HepG2 (cell line): ENCODE data around the gene TMEM218. TPM values are rescaled to one million over a fixed set of nuclear protein-coding genes. Genes with fewer than 3 reads are reported as not detected.

ENCODE experiments used
- ATAC-seq: fragments of 200-7000 bp; cut with Tn5 transposase; 3 replicates; pipeline ENCODE4 v1.9.1; 2020; ENCODE audit warnings: mild to moderate bottlenecking, moderate library complexity
- BruUV-seq: library from RNA; stranded (reverse); fragments of 400-500 nt; replicated peaks from 2 replicates; lab custom pipeline; 2021; lab: Mats Ljungman, UMichigan
- CTCF ChIA-PET: fragments of 300-600 bp; formaldehyde crosslinking; extraction: SDS; loops from one replicate; lab custom pipeline; 2021; ENCODE audit warnings: low total read pairs, inconsistent platforms, low intra/inter-chr PET ratio; lab: Yijun Ruan, JAX
- POLR2A ChIA-PET: fragments of 350-600 bp; sonication (Branson Sonifier 250); formaldehyde crosslinking; loops from one replicate; lab custom pipeline; 2020; ENCODE audit warnings: antibody characterized with exemption, inconsistent platforms; lab: Yijun Ruan, JAX
- DNase-seq: peaks from one replicate; pipeline ENCODE4 v3.0.0-alpha.2; 2015; ENCODE audit warnings: low spot score
- FAIRE-seq: peaks from 3 replicates; lab custom pipeline; 2011; peaks lifted over from hg19 to GRCh38; lab: Jason Lieb, UNC
- H2AFZ ChIP-seq: one replicate; pipeline ENCODE4 v1.6.1; 2011; ENCODE audit warnings: low read length, inconsistent platforms
- H3K27ac ChIP-seq: fragments of 300-600 bp; 3 replicates; pipeline ENCODE4 v1.8.0; 2011; ENCODE audit warnings: mixed run types, mild to moderate bottlenecking, mixed read lengths, low read length, inconsistent platforms; ENCODE audit not compliant: insufficient read depth; ENCODE audit errors: extremely low read length
- H3K27me3 ChIP-seq, 2 experiments: fragments of 200-600 bp in 1 of 2; 2 replicates in 1 of 2; 3 replicates in 1 of 2; pipeline versions ENCODE4 v1.6.0 to v1.8.0; 2011; ENCODE audit warnings: low read length in 2 of 2, mild to moderate bottlenecking in 2 of 2, moderate library complexity in 2 of 2, inconsistent platforms in 1 of 2; ENCODE audit not compliant: insufficient read depth in 2 of 2, control insufficient read depth in 1 of 2
- H3K36me3 ChIP-seq, 2 experiments: fragments of 200-600 bp in 1 of 2; replicated peaks in 1 of 2; 2 replicates in 1 of 2; 3 replicates in 1 of 2; pipeline versions ENCODE4 v1.5.1 to v1.8.0; 2011; ENCODE audit warnings: low read length in 2 of 2, inconsistent platforms in 1 of 2; ENCODE audit not compliant: insufficient read depth in 2 of 2, control insufficient read depth in 1 of 2
- H3K4me1 ChIP-seq: 2 replicates; pipeline ENCODE4 v1.5.1; 2012; ENCODE audit warnings: low read length, inconsistent platforms; ENCODE audit not compliant: insufficient read depth
- H3K4me2 ChIP-seq: 2 replicates; pipeline ENCODE4 v1.6.0; 2011; ENCODE audit warnings: low read depth, low read length, inconsistent platforms
- H3K4me3 ChIP-seq, 3 experiments: fragments of 200-600 bp in 1 of 3; sonication (generic), shearing (Covaris generic) in 1 of 3; replicated peaks in 1 of 3; 2 replicates each; pipeline ENCODE4 v1.5.1; 2011 to 2016; ENCODE audit warnings: low read length in 3 of 3, inconsistent platforms in 2 of 3, low read depth in 2 of 3, mild to moderate bottlenecking in 2 of 3, control low read depth in 1 of 3, mixed read lengths in 1 of 3; ENCODE audit not compliant: insufficient read depth in 1 of 3
- H3K79me2 ChIP-seq: one replicate; pipeline ENCODE4 v1.6.1; 2011; ENCODE audit warnings: low read length, inconsistent platforms; ENCODE audit not compliant: insufficient read depth
- H3K9ac ChIP-seq: 2 replicates; pipeline ENCODE4 v1.6.0; 2011; ENCODE audit warnings: mild to moderate bottlenecking, low read depth, low read length, inconsistent platforms; ENCODE audit not compliant: insufficient read depth
- H3K9me3 ChIP-seq: 2 replicates; pipeline ENCODE4 v1.5.1; 2012; ENCODE audit warnings: mild to moderate bottlenecking, low read length
- H4K20me1 ChIP-seq: 2 replicates; pipeline ENCODE4 v1.6.0; 2011; ENCODE audit warnings: inconsistent platforms, mild to moderate bottlenecking, low read length, moderate library complexity; ENCODE audit not compliant: insufficient read depth
- ATM ChIP-seq: fragments of 450-650 bp; IDR thresholded peaks from 2 replicates; pipeline ENCODE4 v1.7.1; 2017; ENCODE audit warnings: mild to moderate bottlenecking, borderline replicate concordance
- GATAD1 ChIP-seq: IDR thresholded peaks from 2 replicates; pipeline ENCODE4 v1.6.1; 2016; ENCODE audit warnings: missing genetic modification reagents, missing compliant biosample characterization
- GTF3A ChIP-seq: sonication (generic); formaldehyde crosslinking; conservative IDR thresholded peaks from 2 replicates; pipeline ENCODE4 v1.4.0; 2020; ENCODE audit warnings: mild to moderate bottlenecking, missing genetic modification reagents
- HIVEP1 ChIP-seq: sonication (generic); formaldehyde crosslinking; IDR thresholded peaks from 2 replicates; pipeline ENCODE4 v1.4.0; 2020; ENCODE audit warnings: mild to moderate bottlenecking, missing genetic modification reagents
- HNF4A ChIP-seq: sonication (generic); formaldehyde crosslinking; IDR thresholded peaks from 2 replicates; pipeline ENCODE4 v1.4.0; 2020; ENCODE audit warnings: missing genetic modification reagents
- MLLT10 ChIP-seq: sonication (generic); formaldehyde crosslinking; IDR thresholded peaks from 2 replicates; pipeline ENCODE4 v1.4.0; 2020; ENCODE audit warnings: missing genetic modification reagents
- STAG1 ChIP-seq: sonication (generic); formaldehyde crosslinking; IDR thresholded peaks from 2 replicates; pipeline ENCODE4 v1.4.0; 2020; ENCODE audit warnings: missing genetic modification reagents
- TAF1 ChIP-seq: sonication (generic); formaldehyde crosslinking; IDR thresholded peaks from 2 replicates; pipeline ENCODE4 v1.4.0; 2020; ENCODE audit warnings: missing genetic modification reagents
- TCF7L2 ChIP-seq: IDR thresholded peaks from 2 replicates; pipeline ENCODE4 v1.6.1; 2011; ENCODE audit warnings: mild to moderate bottlenecking, low read depth, low read length, moderate library complexity
- ZNF12 ChIP-seq: sonication (generic); formaldehyde crosslinking; IDR thresholded peaks from 2 replicates; pipeline ENCODE4 v1.5.0; 2020; ENCODE audit warnings: missing genetic modification reagents
- ZNF138 ChIP-seq: sonication (generic); formaldehyde crosslinking; IDR thresholded peaks from 2 replicates; pipeline ENCODE4 v1.5.0; 2020; ENCODE audit warnings: mild to moderate bottlenecking, low read depth, missing genetic modification reagents
- ZNF317 ChIP-seq: sonication (generic); formaldehyde crosslinking; IDR thresholded peaks from 2 replicates; pipeline ENCODE4 v1.5.0; 2020; ENCODE audit warnings: mild to moderate bottlenecking, missing genetic modification reagents
- ZNF354B ChIP-seq: sonication (generic); formaldehyde crosslinking; IDR thresholded peaks from 2 replicates; pipeline ENCODE4 v1.8.0; 2022; ENCODE audit warnings: mild to moderate bottlenecking, missing genetic modification reagents
- WGBS: methylation state at CpG from one replicate; pipeline ENCODE4 v1.1.6; 2017; ENCODE audit warnings: low lambda C conversion rate; 5-methylcytosine and 5-hydroxymethylcytosine counted together
- in situ Hi-C: cut with HindIII; loops from 2 replicates; pipeline ENCODE4 v1.10.0; 2017; ENCODE audit warnings: low pct_unique_long_range_greater_than_20kb; ENCODE audit not compliant: extremely low pct_ligation_motif_present
- intact Hi-C: fragments of 100-400 bp; cut with micrococcal nuclease; formaldehyde crosslinking; loops from one replicate; pipeline ENCODE4 v1.10.0; 2022; ENCODE audit not compliant: unreplicated experiment
- polyA plus RNA-seq, 8 experiments: library from polyadenylated mRNA; depleted of rRNA in 3 of 8; stranded (reverse) in 7 of 8; unstranded in 1 of 8; fragments of >200 nt; fragmentation: Illumina TruSeq in 4 of 8; extraction: Trizol in 4 of 8; gene quantifications; 2 replicates each; pipeline versions ENCODE4 v1.2.1 to v1.2.3, GENCODE V29; 2011 to 2016; ENCODE audit warnings: low read depth in 4 of 8, missing spikeins in 1 of 8, mixed read lengths in 1 of 8; ENCODE audit not compliant: insufficient read depth in 1 of 8
- total RNA-seq, 5 experiments: library from RNA; depleted of rRNA; stranded (reverse); fragments of >200 nt; fragmentation: Illumina TruSeq; extraction: Trizol; gene quantifications; 2 replicates each; pipeline ENCODE4 v1.2.3, GENCODE V29; 2016; ENCODE audit warnings: low read depth in 1 of 5
- TF ChIP-seq, protein P1 (sequence below): IDR thresholded peaks from 2 replicates; pipeline ENCODE4 v1.6.1; 2016; ENCODE audit warnings: low read depth, borderline replicate concordance
- TF ChIP-seq, protein P2 (sequence below): sonication (generic); formaldehyde crosslinking; IDR thresholded peaks from 2 replicates; pipeline ENCODE4 v1.5.0; 2020; ENCODE audit warnings: missing genetic modification reagents, mild to moderate bottlenecking, borderline replicate concordance

TMEM218 gene
- total and polyA plus RNA-seq, 2 of the 13 experiments (the other 11 are each of a cell fraction or from before 2014, with no cell fraction given): 11.8 to 14.0 TPM

DNA sequence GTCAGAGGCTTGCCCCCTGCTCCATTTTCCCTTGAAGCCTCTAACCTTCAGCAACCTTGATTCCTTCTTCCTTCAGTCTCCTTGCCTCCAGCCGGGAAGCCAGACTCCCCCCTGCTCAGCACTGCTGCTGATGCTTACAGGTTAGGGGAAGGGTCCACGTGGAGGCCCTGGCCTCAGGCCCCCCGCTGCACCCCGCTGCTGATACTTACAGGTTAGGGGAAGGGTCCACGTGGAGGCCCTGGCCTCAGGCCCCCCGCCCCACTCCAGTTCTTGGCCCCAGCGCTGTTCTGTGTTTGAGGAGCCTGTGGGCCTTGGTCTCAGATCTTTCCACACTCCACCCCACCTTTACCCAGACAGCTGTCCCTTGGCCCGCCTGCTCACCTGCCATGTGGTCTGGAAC, 27.5 kb upstream of the TMEM218 start:
- no peak for ATAC-seq
- no peak for FAIRE-seq
- Histone ChIP-seq H3K27me3 (peaks cover 2 to 52% of the 10 kb centered on the region in 2 experiments), H3K9ac (no peak overlapping the region), H3K79me2 (no peaks in the 10 kb centered on the region), H3K4me3 (no peak overlapping the region), H3K36me3 (no peaks in the 10 kb centered on the region), H3K27ac (no peak overlapping the region), H2AFZ (no peak overlapping the region), H4K20me1 (no peaks in the 10 kb centered on the region), H3K9me3 (no peaks in the 10 kb centered on the region), H3K4me1 (peaks cover 5% of the 10 kb centered on the region; the same call in 1 of the 2 replicates), H3K4me2 (no peak overlapping the region)
- ChIA-PET POLR2A (no interaction called here), CTCF (no interaction called here)
- in situ Hi-C loops (no loop called here), intact Hi-C loops (no loop called here)
- no peak for DNase-seq
- no peak for TF ChIP-seq STAG1 (CRISPR knock-in tag)
- TF ChIP-seq ATM: no peak
- no peak for TF ChIP-seq TCF7L2
- TF ChIP-seq GATAD1: no peak
- no peak for TF ChIP-seq TAF1
- TF ChIP-seq GTF3A (CRISPR knock-in tag): no peak
- no peak for TF ChIP-seq HIVEP1
- TF ChIP-seq ZNF317: no peak
- WGBS: 29% methylated on average over 8 of the region's 8 CpGs
- BruUV-seq: no TSS peak

DNA sequence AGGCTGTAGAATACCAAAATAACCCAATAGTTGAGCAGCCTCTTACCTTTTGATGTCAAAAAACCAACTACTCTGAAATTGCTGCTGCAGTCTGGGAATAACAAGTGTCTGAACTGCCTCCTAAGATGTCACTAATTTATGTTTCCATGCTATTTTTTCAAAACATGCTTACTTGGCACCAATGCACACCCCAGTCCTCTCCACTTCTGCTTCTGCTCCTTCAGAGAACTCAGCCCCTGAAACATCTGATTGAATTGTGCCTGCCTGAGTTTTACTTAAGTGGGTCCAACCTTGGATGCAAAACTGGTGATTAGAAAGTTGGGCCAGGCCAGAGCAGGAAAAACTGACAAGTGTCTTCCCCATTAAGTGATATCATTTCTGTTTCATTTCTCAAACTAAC, 24.6 kb upstream of the TMEM218 start:
- Histone ChIP-seq H3K4me1 (no peaks in the 10 kb centered on the region), H3K27ac (no peak overlapping the region), H3K79me2 (no peaks in the 10 kb centered on the region), H3K27me3 (peaks cover 1 to 43% of the 10 kb centered on the region in 2 experiments; a peak in 4 of 5 replicates), H4K20me1 (no peaks in the 10 kb centered on the region), H3K4me3 (no peak overlapping the region), H3K4me2 (no peak overlapping the region), H2AFZ (no peak overlapping the region), H3K36me3 (no peaks in the 10 kb centered on the region), H3K9ac (no peak overlapping the region), H3K9me3 (no peaks in the 10 kb centered on the region)
- ChIA-PET CTCF (no interaction called here), POLR2A (no interaction called here)
- no peak for ATAC-seq
- TF ChIP-seq ZNF354B (CRISPR knock-in tag): no peak
- TF ChIP-seq MLLT10 (CRISPR knock-in tag): no peak
- no peak for TF ChIP-seq ZNF138
- TF ChIP-seq, protein P1, sequence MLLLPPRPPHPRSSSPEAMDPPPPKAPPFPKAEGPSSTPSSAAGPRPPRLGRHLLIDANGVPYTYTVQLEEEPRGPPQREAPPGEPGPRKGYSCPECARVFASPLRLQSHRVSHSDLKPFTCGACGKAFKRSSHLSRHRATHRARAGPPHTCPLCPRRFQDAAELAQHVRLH (CRISPR knock-in tag): no peak
- TF ChIP-seq, protein P2, sequence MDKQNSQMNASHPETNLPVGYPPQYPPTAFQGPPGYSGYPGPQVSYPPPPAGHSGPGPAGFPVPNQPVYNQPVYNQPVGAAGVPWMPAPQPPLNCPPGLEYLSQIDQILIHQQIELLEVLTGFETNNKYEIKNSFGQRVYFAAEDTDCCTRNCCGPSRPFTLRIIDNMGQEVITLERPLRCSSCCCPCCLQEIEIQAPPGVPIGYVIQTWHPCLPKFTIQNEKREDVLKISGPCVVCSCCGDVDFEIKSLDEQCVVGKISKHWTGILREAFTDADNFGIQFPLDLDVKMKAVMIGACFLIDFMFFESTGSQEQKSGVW (CRISPR knock-in tag): no peak
- TF ChIP-seq ZNF12 (CRISPR knock-in tag): no peak
- no peak for TF ChIP-seq HNF4A (CRISPR knock-in tag)
- intact Hi-C loops: no loop called here
- FAIRE-seq: no peak
- in situ Hi-C loops: no loop called here
- no peak for DNase-seq
- BruUV-seq: no TSS peak
